GM12878 (cell line): ENCODE data around the gene DACT3.

Experiments used
- ATF7 ChIP-seq: fragments of 450-650 bp; IDR thresholded peaks from 2 replicates; pipeline ENCODE4 v1.6.1; 2016; ENCODE audit warnings: low read depth, mild to moderate bottlenecking
- DPF2 ChIP-seq: fragments of 450-650 bp; IDR thresholded peaks from 2 replicates; pipeline ENCODE4 v1.6.1; 2017; ENCODE audit warnings: mild to moderate bottlenecking
- EED ChIP-seq: sonication (generic); IDR thresholded peaks from 2 replicates; pipeline ENCODE4 v1.6.1; 2016; ENCODE audit warnings: antibody characterized with exemption, low read depth
- FOXM1 ChIP-seq: IDR thresholded peaks from 2 replicates; pipeline ENCODE4 v1.6.1; 2012; ENCODE audit warnings: low read depth, mild to moderate bottlenecking, inconsistent platforms, low read length, moderate library complexity
- NBN ChIP-seq: fragments of 450-650 bp; IDR thresholded peaks from 2 replicates; pipeline ENCODE4 v1.6.1; 2016
- POLR2A ChIP-seq: IDR thresholded peaks from 2 replicates; pipeline ENCODE4 v1.6.1; 2011; ENCODE audit warnings: low read depth, mild to moderate bottlenecking, low read length
- RAD21 ChIP-seq: IDR thresholded peaks from 2 replicates; pipeline ENCODE4 v1.6.1; 2011; ENCODE audit warnings: mild to moderate bottlenecking, low read depth, low read length, moderate library complexity; ENCODE audit not compliant: insufficient read depth
- SPI1 ChIP-seq: IDR thresholded peaks from 2 replicates; pipeline ENCODE4 v1.6.1; 2011; ENCODE audit warnings: low read depth, mild to moderate bottlenecking, low read length, moderate library complexity, borderline replicate concordance; ENCODE audit not compliant: insufficient read depth
- SRF ChIP-seq, 2 experiments: IDR thresholded peaks; 2 replicates each; pipeline ENCODE4 v1.6.1; 2011; ENCODE audit warnings: low read depth in 2 of 2, low read length in 2 of 2, mild to moderate bottlenecking in 1 of 2, moderate library complexity in 1 of 2
- SUZ12 ChIP-seq: fragments of 200-600 bp; sonication (generic); IDR thresholded peaks from one replicate; pipeline ENCODE4 v1.6.1; 2018; ENCODE audit warnings: antibody characterized with exemption, mild to moderate bottlenecking; ENCODE audit not compliant: unreplicated experiment
- TF ChIP-seq, protein P1 (sequence below), 3 experiments: IDR thresholded peaks in 2 of 3; conservative IDR thresholded peaks in 1 of 3; 2 replicates each; pipeline ENCODE4 v1.5.1; 2011; ENCODE audit warnings: low read depth in 3 of 3, low read length in 3 of 3, mild to moderate bottlenecking in 3 of 3, control low read depth in 2 of 3, moderate library complexity in 2 of 3, inconsistent platforms in 1 of 3, mixed read lengths in 1 of 3; ENCODE audit not compliant: control insufficient read depth in 2 of 3, insufficient read depth in 1 of 3; ENCODE audit errors: extremely low read depth in 1 of 3
- TF ChIP-seq, protein P2 (sequence below): IDR thresholded peaks from 2 replicates; pipeline ENCODE4 v1.6.1; 2012; ENCODE audit warnings: low read depth, low read length, improper control_type of control experiment
- TF ChIP-seq, protein P3 (sequence below): IDR thresholded peaks from 2 replicates; pipeline ENCODE4 v1.6.1; 2012; ENCODE audit warnings: low read depth, low read length, improper control_type of control experiment

DNA sequence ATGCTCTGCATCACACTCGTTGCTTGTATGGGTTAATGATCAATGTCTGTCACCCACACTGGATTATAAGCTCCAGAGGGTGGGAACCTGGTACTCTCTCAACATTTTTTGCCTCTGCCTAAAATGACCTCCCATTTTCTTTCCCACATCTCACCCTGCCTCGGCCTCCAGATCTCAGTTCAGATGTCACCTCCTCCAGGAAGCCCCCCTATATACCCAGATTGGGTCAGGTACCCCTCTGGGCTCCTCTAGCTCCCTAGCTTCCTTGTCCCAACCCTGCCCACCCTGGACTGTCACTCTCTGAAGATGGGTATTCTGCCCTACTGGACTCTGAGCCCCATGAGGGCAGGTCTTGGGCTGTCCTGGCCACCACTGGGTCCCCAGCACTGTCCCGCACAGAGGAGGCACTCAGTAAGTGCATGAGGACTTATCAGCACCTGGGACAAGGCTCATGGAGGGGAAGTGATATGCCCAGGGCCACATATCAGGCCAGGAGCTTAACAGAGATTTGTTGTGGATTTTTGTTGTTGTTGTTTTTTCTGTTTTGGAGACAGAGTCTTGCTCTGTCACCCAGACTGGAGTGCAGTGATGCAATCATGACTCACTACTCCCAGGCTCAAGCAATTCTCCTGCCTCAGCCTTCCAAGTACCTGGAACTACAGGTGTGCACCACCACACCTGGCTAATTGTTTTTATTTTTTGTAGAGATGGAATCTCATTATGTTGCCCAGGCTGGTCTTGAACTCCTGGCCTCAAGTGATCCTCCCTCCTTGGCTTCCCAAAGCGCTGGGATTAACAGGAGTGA lies 32.1 kb upstream of the DACT3 start:
- TF ChIP-seq FOXM1 (no peak), EED (no peak), SPI1 (no peak), POLR2A (no peak; the same call in 1 of the 2 replicates), ATF7 (no peak), SUZ12 (no peak), SRF (IDR thresholded peaks at IDR 0.05; ENCODE audit: low read depth in 2 of 2, low read length in 2 of 2) (no peak), DPF2 (no peak), RAD21 (no peak), NBN (no peak)
- TF ChIP-seq, protein P1, sequence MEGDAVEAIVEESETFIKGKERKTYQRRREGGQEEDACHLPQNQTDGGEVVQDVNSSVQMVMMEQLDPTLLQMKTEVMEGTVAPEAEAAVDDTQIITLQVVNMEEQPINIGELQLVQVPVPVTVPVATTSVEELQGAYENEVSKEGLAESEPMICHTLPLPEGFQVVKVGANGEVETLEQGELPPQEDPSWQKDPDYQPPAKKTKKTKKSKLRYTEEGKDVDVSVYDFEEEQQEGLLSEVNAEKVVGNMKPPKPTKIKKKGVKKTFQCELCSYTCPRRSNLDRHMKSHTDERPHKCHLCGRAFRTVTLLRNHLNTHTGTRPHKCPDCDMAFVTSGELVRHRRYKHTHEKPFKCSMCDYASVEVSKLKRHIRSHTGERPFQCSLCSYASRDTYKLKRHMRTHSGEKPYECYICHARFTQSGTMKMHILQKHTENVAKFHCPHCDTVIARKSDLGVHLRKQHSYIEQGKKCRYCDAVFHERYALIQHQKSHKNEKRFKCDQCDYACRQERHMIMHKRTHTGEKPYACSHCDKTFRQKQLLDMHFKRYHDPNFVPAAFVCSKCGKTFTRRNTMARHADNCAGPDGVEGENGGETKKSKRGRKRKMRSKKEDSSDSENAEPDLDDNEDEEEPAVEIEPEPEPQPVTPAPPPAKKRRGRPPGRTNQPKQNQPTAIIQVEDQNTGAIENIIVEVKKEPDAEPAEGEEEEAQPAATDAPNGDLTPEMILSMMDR (IDR thresholded peaks at IDR 0.05 in 2 of 3, conservative IDR thresholded peaks at IDR 0.05 in 1 of 3; ENCODE audit: control insufficient read depth in 2 of 3, extremely low read depth in 1 of 3, insufficient read depth in 1 of 3, low read depth in 3 of 3, low read length in 3 of 3), result no peak
- TF ChIP-seq, protein P2, sequence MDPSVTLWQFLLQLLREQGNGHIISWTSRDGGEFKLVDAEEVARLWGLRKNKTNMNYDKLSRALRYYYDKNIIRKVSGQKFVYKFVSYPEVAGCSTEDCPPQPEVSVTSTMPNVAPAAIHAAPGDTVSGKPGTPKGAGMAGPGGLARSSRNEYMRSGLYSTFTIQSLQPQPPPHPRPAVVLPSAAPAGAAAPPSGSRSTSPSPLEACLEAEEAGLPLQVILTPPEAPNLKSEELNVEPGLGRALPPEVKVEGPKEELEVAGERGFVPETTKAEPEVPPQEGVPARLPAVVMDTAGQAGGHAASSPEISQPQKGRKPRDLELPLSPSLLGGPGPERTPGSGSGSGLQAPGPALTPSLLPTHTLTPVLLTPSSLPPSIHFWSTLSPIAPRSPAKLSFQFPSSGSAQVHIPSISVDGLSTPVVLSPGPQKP, result no peak
- TF ChIP-seq, protein P3, sequence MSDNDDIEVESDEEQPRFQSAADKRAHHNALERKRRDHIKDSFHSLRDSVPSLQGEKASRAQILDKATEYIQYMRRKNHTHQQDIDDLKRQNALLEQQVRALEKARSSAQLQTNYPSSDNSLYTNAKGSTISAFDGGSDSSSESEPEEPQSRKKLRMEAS, result no peak
